NCI-H1048 (cell line): Measurements from ENCODE around the gene PLSCR2.
"Not testable (repeated sequence)": the region's sequence is repeated elsewhere in the genome, so short reads cannot be mapped to it uniquely, and the experiment has no call there.

ENCODE experiments used
- DNase-seq: peaks from one replicate; lab custom pipeline; 2025; lab: John Stamatoyannopoulos, UW

The PLSCR2 gene, protein sequence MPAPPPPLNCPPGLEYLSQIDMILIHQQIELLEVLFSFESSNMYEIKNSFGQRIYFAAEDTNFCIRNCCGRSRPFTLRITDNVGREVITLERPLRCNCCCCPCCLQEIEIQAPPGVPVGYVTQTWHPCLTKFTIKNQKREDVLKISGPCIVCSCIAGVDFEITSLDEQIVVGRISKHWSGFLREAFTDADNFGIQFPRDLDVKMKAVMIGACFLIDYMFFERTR

DNA sequence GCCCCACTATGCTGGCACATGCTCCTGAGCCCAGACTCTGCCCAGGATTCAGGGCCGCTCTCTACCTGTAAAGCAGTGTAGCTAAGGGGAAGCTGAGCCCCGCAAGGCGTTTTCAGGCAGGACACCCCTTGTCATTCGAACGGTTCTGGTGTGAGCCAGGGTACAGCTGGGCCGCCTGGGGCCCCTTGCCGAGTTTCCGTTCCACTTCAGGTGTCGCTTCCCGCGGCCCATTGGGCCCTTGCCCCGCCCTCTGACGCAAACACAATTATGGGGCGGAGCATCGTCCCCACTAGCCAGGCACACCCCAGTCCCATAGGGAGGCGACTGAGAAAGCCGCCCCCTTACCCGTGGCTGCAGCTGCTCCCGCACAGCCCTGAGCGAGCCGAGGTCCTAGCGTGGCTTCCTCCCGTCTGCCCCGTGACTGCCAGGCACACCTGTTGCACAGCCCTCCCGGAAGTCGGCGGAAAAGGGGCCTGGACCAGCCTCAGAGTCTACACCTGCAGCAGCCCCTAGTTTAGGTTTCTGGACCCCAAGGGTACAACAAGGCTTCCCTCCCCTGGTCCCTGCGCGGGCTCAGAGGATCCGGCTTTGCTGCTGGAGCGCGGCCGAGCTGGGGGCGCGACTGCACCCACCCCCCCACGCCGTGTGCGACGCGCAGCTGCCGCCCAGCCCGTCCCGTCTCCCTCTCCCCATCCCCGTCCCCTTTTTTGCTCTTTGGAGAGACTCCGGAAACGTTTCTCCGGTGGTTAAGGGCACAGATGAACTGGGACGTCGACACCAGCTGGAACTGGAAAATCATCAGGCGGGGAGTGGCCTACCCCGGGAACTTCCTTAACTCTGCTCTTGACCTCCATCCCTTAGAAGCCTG lies at the start of gene PLSCR2:
Gene PLSCR2, minus strand, starts transcription at position 412 of the 868 bp plus-strand sequence. CDS start 9,657 bp downstream, outside the sequence.
- no peak for DNase-seq

DNA sequence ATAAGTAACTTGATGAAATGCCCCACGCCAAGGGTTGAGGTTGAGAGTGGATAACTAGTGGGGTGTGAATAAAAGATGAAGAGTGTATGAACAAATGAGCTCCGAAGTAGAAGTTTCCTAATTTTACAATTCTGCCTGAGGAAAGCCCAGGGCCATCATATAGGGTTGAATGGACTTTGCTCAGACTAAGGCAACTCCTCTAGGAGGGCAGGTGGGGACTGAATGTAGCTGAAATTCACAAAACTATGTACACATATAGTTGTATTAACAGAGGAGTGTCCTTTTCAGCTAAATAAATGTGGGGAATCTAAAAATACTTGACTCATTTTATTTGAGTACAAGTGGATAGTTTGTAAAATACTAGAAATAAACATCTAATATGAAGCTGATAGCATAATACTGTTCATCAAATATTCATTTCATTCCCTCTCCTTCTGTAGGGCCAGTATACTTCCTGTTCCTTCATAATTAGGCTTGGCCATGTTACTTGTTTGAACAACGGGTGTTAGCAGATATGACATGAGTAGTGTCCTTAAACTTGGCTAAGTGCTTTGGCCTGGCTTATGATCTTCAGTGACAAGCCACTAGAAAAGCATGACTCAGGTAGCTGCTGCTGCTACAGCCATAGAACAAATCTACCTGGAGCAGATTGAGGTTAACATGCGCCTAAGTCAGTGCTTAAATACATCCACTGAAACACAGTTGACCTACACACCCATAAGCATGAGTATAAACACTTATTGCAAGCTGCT lies 48.5 kb upstream of the PLSCR2 start:
- DNase-seq, result no peak

DNA sequence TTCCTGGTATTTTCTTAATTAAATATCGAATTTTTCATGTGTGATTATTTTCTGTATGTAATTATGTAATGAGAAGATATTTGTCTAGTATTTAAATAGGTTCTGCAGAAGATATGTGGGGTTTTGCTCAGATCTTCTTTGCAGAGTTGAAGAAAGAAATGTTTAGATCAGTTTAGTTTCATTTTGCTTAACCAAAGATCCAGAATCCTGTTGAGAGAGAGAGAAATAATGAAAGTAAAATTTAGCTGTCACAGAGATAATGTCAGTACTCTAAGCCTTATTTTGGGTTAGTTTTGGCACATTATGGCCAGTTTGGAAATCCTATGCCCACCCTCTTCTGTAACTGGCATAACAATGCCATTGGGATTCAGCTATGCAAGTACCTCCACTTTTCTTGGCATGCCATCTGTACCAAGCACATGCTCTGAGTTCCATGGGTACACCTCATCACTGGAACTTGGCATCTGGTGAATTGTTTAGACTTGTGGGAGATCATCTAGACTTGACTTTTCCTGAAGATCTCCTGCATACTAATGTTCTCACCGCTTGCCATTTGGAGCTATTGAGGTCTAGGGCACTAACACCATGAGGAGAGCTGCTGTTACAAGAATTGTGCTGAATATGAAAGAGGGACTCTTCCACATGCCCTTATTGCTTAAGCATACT lies 44.2 kb upstream of the PLSCR2 start:
- DNase-seq, result no peak

DNA sequence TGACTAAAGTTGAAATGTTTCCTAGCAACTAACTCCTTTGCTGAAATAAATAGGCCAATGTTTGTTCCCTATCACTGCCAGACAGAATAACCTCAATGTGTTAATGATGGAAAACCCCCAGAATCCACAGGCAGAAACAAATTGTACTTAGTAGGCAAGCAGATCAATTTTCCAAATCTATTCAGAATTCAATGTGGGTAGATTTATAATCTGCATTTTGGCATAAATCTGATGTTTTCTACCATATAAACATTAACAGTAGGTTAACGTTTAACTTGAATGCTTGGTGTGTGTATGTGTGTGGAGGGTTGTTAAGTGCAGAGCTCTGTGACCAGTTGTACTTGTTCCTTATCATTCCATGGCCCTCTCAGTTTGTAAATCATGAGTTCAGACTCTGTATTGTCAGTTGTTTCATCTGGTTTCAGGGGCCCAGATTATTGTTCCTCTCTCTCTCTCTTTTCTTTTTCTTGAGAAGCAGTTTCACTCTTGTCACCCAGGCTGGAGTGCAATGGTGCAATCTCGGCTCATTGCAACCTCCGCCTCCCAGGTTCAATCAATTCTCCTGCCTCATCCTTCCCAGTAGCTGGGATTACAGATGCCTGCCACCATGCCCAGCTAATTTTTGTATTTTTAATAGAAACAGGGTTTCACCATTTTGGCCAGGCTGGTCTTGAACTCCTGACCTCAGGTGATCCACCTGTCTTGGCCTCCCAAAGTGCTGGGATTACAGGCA lies 42.2 kb upstream of the PLSCR2 start:
- DNase-seq, result no peak

DNA sequence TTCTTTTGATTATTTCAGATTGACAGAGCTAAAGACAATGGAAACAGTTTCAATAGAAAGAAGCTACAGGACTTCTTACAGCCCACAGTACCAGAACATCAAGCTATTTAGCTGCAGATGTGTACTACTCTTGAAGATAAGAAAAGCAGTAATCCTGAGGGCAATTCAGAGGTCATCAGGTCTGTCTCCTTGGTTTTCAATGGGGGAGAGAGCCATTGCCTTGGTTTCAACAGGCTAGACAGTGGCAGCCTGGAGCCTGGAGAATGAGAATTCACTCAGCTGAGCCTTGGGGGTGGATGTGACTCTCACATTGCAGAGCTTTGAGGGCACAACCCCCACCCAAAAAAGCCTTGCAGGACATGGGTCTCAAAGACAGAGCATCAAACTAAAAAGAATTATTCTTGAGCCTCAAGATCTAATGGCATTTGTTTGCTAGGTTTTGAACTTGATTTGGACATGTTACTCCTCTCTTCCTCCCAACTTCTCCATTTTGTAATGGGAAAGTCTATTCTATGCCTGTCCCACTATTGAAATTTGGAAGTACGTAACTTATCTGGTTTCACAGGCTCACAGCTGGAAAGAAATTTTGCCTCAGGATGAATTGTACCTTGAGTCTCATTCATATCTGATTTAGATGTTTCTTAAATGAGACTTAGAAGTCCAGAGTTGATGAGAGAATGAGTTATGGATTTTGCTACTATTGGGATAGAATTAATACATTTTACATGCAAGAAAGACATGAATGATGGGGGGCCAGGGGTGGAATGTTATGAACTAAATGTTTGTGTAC lies 38.2 kb upstream of the PLSCR2 start:
- no peak for DNase-seq

DNA sequence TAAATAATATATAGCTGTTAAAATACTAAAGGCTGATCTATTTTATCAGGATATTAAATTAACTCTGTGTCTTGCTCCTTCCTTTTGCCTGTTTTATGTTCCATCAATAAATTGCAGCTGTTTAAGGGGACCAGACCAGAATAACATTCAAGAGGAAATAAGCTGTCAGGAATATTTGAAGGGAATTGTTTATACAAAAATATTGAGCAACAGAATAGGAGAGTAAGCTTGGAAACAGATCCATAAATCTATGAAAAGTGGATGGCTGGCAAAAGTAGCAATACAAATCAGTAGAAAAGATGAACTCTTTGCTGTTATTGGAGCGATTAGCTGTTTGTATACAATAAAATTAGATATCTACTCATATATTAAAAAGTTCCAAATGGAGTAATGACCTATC lies 36.2 kb upstream of the PLSCR2 start:
- no peak for DNase-seq

DNA sequence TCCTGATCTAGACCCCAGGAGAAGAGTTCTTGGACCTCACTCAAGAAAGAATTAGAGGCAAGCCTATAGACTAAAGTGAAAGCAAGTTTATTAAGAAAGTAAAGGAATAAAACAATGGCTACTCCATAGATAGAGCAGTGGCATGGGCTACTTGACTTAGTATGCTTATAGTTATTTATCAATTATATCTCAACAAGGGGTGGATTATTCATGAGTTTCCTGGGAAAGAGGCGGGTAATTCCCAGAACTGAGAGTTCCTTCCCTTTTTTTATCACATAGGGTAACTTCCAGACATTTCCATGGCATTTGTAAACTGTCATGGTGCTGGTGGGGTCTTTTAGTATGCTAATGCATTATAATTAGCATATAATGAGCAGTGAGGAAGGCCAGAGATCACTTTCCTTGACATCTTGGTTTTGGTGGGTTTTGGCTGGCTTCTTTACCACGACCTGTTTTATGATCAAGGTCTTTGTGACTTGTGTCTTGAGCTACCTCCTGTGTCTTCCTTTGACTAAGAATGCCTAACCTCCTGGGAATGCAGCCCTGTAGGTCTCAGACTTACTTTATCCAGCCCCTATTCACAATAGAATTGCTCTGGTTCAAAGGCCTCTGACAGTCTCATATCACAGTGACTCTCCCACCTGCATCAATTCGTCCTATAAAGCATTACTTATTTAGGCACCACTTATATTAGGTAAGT lies 35.3 kb upstream of the PLSCR2 start:
- no peak for DNase-seq

DNA sequence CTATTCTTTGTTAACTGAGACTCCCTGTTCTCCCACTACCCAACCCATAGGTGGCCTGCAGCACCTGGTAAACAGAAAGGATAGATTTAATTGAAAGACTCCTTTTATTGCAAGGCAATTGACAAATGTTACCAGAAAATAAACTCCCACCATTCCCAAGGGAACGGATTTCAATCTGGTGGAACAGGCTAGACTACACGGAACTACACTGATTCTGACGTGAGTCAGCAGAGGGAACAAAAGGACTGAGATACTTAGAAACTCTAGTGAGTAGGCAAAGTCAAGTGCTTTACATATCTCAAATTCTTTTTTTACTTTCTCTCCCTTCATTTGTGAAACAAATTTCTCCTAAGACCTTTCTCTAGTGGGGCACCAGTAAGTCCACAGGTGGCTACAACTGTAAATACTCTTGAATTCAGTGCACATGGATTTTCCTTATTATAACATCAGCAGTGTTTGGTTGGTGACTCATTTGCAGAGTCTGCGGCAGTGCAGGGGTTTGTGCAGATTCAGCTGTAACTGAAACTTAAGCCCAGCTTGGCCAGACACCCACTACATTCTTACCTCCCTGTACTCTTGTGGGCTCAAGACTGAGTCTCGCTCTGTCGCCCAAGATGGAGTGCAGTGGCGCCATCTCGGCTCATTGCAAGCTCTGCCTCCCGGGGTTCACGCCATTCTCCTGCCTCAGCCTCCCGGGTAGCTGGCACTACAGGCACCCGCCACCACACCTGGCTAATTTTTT lies 34.3 kb upstream of the PLSCR2 start:
- no peak for DNase-seq

DNA sequence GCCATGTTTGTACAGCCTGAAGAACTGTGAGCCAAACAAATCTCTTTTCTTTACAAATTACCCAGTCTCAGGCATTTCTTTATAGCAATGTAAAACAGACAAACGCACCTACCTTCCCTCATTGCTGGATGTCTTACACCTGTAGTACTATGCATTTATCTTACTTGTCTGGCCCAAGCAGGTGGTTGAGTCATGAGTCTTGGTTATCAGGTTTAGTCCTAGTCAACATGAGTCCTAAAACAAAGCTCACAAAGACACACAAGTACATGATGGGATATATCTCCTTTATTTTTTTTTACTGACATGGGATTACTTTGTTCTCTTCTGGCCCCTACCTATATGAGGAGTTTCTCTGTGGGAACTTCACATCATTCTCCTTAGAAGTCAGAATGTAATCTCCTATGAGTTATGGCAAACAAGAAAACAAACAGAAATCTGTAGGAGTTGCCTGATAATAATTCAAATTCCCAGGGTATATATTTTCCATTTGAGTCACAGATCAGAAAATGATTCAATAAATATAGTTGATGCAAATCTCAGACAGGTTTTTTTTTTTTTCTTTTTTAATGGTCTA lies 33.6 kb upstream of the PLSCR2 start:
- DNase-seq, result no peak

DNA sequence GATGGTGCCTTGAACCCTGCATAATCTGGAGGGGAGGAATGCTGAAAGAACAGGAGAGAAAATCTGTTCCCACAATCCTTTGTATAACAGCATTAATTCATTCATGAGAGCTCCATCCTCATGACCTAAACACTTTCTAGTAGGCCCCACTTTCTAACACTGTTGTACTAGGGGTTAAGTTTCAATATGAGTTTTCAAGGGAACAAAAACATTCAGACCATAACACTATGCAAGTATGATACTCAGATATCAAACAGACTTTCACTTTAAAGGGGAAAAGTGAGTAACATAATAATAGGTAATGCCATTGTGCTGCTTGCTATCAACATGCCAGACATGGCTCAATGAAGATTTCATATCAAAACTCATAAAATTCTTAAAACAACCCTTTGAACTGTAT lies 32.4 kb upstream of the PLSCR2 start:
- no peak for DNase-seq

DNA sequence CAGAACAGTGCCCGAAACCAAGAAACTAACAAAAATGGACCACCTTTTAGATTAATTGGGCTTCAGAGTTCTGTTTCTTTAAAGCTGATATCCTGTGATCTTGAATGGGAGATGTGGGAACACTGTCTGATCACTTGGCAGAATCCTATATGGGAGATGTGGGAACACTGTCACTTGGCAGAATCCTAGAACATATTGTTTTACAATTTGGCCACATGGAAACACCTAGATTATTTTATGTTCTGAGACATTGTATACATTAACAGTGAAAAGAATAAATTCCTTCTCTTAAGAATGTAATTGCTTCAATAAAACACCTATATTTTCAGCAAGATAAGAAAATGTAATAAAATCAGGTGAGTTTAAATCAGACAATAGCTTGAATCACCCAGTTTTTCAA lies 30.3 kb upstream of the PLSCR2 start:
- DNase-seq, result no peak

DNA sequence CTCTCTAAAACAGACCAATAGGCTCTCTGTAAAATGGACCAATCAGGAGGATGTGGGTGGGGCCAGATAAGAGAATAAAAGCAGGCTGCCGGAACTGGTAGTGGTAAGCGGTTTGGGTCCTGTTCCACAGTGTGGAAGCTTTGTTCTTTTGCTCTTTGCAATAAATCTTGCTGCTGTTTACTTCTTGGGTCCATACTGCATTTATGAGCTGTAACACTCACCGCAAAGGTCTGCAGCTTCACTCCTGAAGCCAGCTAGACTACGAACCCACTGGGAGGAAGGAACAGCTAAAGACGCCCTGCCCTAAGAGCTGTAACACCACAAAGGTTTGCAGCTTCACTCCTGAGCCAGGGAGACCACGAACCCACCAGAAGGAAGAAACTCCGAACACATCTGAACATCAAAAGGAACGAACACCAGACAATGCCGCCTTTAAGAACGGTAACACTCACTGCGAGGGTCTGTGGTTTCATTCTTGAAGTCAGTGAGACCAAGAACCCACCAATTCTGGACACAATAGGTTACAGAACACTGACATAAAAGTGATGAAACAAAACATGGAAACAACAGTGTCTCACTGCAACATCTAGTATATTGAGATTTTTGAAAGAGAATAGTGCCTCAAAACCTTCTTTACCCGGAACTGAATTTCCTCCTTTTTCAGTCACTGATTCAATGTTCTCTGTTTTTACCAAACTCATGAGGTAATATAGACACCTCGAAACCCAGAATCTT lies 28.8 kb upstream of the PLSCR2 start:
- DNase-seq, result no peak

DNA sequence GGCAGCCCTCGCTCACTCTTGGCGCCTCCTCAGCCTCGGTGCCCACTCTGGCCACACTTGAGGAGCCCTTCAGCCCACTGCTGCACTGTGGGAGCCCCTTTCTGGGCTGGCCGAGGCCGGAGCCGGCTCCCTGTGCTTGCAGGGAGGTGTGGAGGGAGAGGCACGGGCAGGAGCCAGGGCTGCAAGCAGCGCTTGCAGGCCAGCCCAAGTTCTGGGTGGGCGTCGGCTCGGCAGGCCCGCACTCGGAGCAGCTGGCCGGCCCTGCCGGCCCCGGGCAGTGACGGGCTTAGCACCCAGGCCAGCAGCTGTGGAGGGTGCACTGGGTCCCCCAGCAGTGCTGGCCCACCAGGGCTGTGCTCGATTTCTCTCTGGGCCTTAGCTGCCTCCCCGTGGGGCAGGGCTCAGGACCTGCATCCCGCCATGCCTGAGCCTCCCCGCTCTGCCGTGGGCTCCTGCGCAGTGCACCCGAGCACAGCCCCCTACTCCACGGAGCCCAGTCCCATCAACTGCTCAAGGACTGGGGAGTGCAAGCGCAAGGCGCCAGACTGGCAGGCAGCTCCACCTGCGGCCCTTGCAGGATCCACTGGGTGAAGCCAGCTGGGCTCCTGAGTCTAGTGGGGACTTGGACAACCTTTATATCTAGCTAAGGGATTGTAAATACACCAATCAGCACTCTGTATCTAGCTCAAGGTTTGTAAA lies 27.9 kb upstream of the PLSCR2 start:
- DNase-seq, result not testable (repeated sequence)

DNA sequence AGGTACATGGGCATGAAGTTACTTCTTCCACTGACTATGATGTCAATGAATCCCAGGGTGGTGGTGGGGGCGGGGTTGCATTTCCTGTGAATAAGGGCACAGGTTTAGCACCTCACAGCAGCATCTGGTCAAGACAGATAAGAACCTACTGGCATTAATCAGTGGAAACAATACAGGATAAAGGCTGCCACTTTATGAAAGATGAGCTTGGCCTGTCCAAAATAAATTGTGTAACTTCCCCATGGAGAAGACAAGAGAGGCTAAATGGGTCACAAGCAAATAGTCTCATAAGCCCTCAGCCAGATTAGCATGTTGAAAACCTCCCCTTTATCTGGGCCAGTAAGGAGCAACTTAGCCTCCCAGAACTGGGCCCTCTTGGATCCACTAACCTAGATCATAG lies 27.4 kb upstream of the PLSCR2 start:
- no peak for DNase-seq

DNA sequence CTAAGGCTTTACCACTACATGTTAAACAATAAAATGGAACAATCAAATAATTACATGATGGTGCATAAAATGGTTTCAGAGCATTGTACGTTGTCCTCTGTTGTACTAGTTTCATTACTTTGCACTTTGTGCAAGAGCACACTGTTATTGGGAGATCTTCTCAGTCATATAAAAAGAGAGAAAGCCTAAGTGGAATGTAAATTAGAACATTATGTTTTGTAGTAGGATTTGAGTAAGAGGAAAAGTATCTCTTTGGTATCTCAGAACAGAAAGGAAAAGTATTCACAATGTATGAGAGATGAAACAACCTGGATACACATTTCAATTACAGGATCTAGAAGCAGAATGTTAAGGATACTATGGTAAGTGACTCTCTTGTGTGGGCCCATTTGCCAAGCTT lies 26.9 kb upstream of the PLSCR2 start:
- DNase-seq, result no peak

DNA sequence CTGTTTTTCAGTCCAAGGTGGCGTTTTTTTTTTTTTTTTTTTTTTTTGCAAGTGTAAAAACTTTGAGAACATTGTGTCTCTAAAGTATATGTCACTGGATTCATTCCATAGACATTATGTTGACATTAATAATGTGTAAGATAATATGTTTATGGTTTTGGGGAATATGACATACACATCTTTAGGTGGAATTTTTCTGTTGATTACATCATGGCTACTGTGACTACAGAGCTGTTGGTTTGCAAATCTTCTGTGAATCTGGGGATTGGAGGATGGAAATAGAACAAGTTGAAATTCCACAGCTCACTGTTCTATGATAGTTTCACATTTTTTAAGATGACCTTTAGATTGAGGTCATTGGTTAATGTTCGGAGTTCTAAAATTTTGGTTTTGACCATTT lies 24.4 kb upstream of the PLSCR2 start:
- DNase-seq, result no peak

DNA sequence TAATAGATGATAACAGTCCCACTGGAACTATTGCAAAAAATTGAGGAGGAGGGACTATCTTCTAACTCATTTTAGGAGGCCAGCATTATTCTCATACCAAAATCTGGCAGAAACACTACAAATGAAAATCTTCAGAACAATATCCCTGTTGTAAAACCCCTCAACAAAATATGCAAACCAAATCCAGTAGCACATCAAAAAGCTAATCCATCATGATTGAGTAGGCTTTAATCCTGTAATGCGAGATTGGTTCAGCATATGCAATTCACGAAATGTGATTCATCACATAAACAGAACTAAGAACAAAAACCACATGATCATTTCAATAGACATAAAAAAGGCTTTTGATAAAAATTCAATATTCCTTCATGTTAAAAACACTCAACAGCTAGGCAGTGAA lies 23.9 kb upstream of the PLSCR2 start:
- peak; percentile 68 for DNase-seq

DNA sequence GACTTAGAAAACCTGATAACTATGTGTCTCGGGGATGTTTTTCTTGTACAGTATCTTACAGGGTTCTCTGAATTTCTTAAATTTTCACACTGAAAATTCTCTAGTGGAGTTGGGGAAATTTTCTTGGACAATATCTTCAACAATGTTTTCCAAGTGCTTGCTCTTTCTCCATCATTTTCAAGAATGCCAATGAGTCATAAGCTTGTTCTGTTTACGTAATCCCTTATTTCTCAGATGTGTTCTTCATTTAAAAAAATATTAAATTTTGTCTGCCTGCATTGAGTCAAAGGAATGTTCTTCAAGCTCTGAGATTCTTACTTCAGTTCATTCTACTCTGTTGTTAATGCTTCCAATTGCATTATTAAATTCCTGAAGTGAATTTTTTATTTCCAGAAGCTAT lies 21.9 kb upstream of the PLSCR2 start:
- DNase-seq, result no peak
